IMR-90 (cell line): ENCODE measurements around the gene MSI2. TPM values are rescaled to one million over a fixed set of nuclear protein-coding genes. Genes with fewer than 3 reads are reported as not detected.

ENCODE experiments used
- ATAC-seq: fragments of 200-7000 bp; cut with Tn5 transposase; 2 replicates; pipeline ENCODE4 v1.9.1; 2020; ENCODE audit warnings: low read depth, mild to moderate bottlenecking, moderate library complexity
- BruUV-seq: library from RNA; stranded (reverse); fragments of 400-500 nt; replicated peaks from 2 replicates; lab custom pipeline; 2021; lab: Mats Ljungman, UMichigan
- CTCF ChIA-PET: fragments of 300-600 bp; formaldehyde crosslinking; extraction: SDS; loops from one replicate; lab custom pipeline; 2021; ENCODE audit warnings: antibody characterized with exemption; lab: Yijun Ruan, JAX
- POLR2A ChIA-PET: fragments of 300-600 bp; sonication (Branson Sonifier 250); formaldehyde crosslinking; loops from one replicate; lab custom pipeline; 2022; ENCODE audit warnings: antibody characterized with exemption; ENCODE audit not compliant: unreplicated experiment; lab: Charles Lee
- DNase-seq: peaks from one replicate; pipeline ENCODE4 v3.0.0; 2013
- H2AFZ ChIP-seq: replicated peaks from 2 replicates; pipeline ENCODE3; 2013; ENCODE audit warnings: low read length, mild to moderate bottlenecking; ENCODE audit not compliant: poor library complexity
- H2AK5ac ChIP-seq: 2 replicates; pipeline ENCODE4 v1.6.1; 2013; ENCODE audit warnings: low read depth, low read length, inconsistent platforms
- H2AK9ac ChIP-seq: replicated peaks from 2 replicates; pipeline ENCODE3; 2013; ENCODE audit warnings: mild to moderate bottlenecking, low read depth, low read length, moderate library complexity; ENCODE audit not compliant: poor library complexity
- H2BK120ac ChIP-seq: 2 replicates; pipeline ENCODE4 v1.6.1; 2013; ENCODE audit warnings: low read depth, low read length, inconsistent platforms
- H2BK15ac ChIP-seq: 3 replicates; pipeline ENCODE4 v1.6.1; 2013; ENCODE audit warnings: low read depth, low read length, inconsistent platforms
- H2BK20ac ChIP-seq: 2 replicates; pipeline ENCODE4 v1.6.1; 2013; ENCODE audit warnings: low read depth, mild to moderate bottlenecking, inconsistent platforms, low read length, moderate library complexity
- H2BK5ac ChIP-seq: 2 replicates; pipeline ENCODE4 v1.6.1; 2013; ENCODE audit warnings: mild to moderate bottlenecking, low read depth, low read length, inconsistent platforms; ENCODE audit not compliant: poor library complexity, severe bottlenecking
- H3K14ac ChIP-seq: replicated peaks from 2 replicates; pipeline ENCODE4 v1.6.1; 2013; ENCODE audit warnings: low read depth, low read length, inconsistent platforms
- H3K18ac ChIP-seq: 2 replicates; pipeline ENCODE4 v1.6.1; 2013; ENCODE audit warnings: low read depth, low read length, control low read depth
- H3K23ac ChIP-seq: 2 replicates; pipeline ENCODE4 v1.6.1; 2013; ENCODE audit warnings: low read depth, low read length, inconsistent platforms
- H3K27ac ChIP-seq: 2 replicates; pipeline ENCODE4 v1.5.1; 2013; ENCODE audit warnings: mild to moderate bottlenecking, control low read depth, low read length; ENCODE audit not compliant: insufficient read depth
- H3K27me3 ChIP-seq: 2 replicates; pipeline ENCODE4 v1.6.1; 2013; ENCODE audit warnings: low read length; ENCODE audit not compliant: control insufficient read depth, insufficient read depth
- H3K36me3 ChIP-seq: 2 replicates; pipeline ENCODE4 v1.6.1; 2013; ENCODE audit warnings: low read length, mixed read lengths; ENCODE audit not compliant: control insufficient read depth, insufficient read depth
- H3K4ac ChIP-seq: 2 replicates; pipeline ENCODE4 v1.6.1; 2013; ENCODE audit warnings: low read depth, low read length, inconsistent platforms
- H3K4me1 ChIP-seq: 2 replicates; pipeline ENCODE4 v1.6.1; 2013; ENCODE audit warnings: low read length, mixed read lengths; ENCODE audit not compliant: control insufficient read depth, insufficient read depth
- H3K4me2 ChIP-seq: 2 replicates; pipeline ENCODE4 v1.6.1; 2013; ENCODE audit warnings: low read depth, mild to moderate bottlenecking, control low read depth, low read length, moderate library complexity
- H3K4me3 ChIP-seq: 2 replicates; pipeline ENCODE4 v1.5.1; 2013; ENCODE audit warnings: low read depth, mild to moderate bottlenecking, control low read depth, low read length, moderate library complexity; ENCODE audit not compliant: insufficient read depth
- H3K56ac ChIP-seq: 2 replicates; pipeline ENCODE4 v1.6.1; 2013; ENCODE audit warnings: low read length, inconsistent platforms; ENCODE audit not compliant: insufficient read depth; ENCODE audit errors: extremely low read depth
- H3K79me1 ChIP-seq, 2 experiments: 2 replicates each; pipeline ENCODE4 v1.6.1; 2013; ENCODE audit warnings: low read length in 2 of 2, inconsistent platforms in 1 of 2, low read depth in 1 of 2
- H3K9ac ChIP-seq: 2 replicates; pipeline ENCODE4 v1.6.1; 2013; ENCODE audit warnings: low read depth, low read length, control low read depth
- H3K9me1 ChIP-seq: 2 replicates; pipeline ENCODE4 v1.6.1; 2013; ENCODE audit warnings: low read length, inconsistent platforms; ENCODE audit not compliant: insufficient read depth
- H3K9me3 ChIP-seq: 2 replicates; pipeline ENCODE4 v1.6.1; 2013; ENCODE audit warnings: low read length; ENCODE audit not compliant: control insufficient read depth, insufficient read depth
- H4K20me1 ChIP-seq: 2 replicates; pipeline ENCODE4 v1.6.1; 2013; ENCODE audit warnings: low read length, inconsistent platforms; ENCODE audit not compliant: insufficient read depth
- H4K5ac ChIP-seq: 2 replicates; pipeline ENCODE4 v1.6.1; 2013; ENCODE audit warnings: mild to moderate bottlenecking, low read depth, low read length, control low read depth
- H4K8ac ChIP-seq, 2 experiments: 2 replicates each; pipeline ENCODE4 v1.6.1; 2013; ENCODE audit warnings: low read depth in 2 of 2, low read length in 2 of 2, control low read depth in 1 of 2, inconsistent platforms in 1 of 2
- H4K91ac ChIP-seq: 2 replicates; pipeline ENCODE4 v1.6.1; 2013; ENCODE audit warnings: low read depth, low read length, inconsistent platforms; ENCODE audit not compliant: insufficient read depth
- BHLHE40 ChIP-seq: fragments of 150-350 bp; IDR thresholded peaks from 2 replicates; pipeline ENCODE4 v1.6.1; 2016; ENCODE audit warnings: mild to moderate bottlenecking, low read depth, low read length
- CEBPB ChIP-seq: IDR thresholded peaks from 2 replicates; pipeline ENCODE4 v1.6.1; 2012; ENCODE audit warnings: low read depth, low read length, improper control_type of control experiment
- CHD1 ChIP-seq: IDR thresholded peaks from 2 replicates; pipeline ENCODE4 v1.6.1; 2012; ENCODE audit warnings: low read depth, low read length, improper control_type of control experiment
- CTCF ChIP-seq: conservative IDR thresholded peaks from 2 replicates; pipeline ENCODE4 v1.5.1; 2012; ENCODE audit warnings: mild to moderate bottlenecking, low read depth, low read length, improper control_type of control experiment
- ELK1 ChIP-seq: fragments of 150-350 bp; IDR thresholded peaks from 2 replicates; pipeline ENCODE4 v1.6.1; 2016; ENCODE audit warnings: low read depth, mild to moderate bottlenecking, low read length, moderate library complexity, borderline replicate concordance
- FOS ChIP-seq: fragments of 150-350 bp; IDR thresholded peaks from 2 replicates; pipeline ENCODE4 v1.6.1; 2016; ENCODE audit warnings: low read depth, low read length
- MAFK ChIP-seq: IDR thresholded peaks from 2 replicates; pipeline ENCODE4 v1.6.1; 2012; ENCODE audit warnings: low read depth, low read length, improper control_type of control experiment
- MAZ ChIP-seq: IDR thresholded peaks from 2 replicates; pipeline ENCODE4 v1.6.1; 2012; ENCODE audit warnings: low read depth, mild to moderate bottlenecking, low read length, improper control_type of control experiment, moderate library complexity, borderline replicate concordance
- MXI1 ChIP-seq: IDR thresholded peaks from 2 replicates; pipeline ENCODE4 v1.6.1; 2012; ENCODE audit warnings: low read depth, mild to moderate bottlenecking, low read length, moderate library complexity, borderline replicate concordance
- NFE2L2 ChIP-seq: fragments of 150-350 bp; IDR thresholded peaks from 2 replicates; pipeline ENCODE4 v1.6.1; 2016; ENCODE audit warnings: low read depth, mild to moderate bottlenecking, low read length
- POLR2A ChIP-seq: IDR thresholded peaks from 2 replicates; pipeline ENCODE4 v1.6.1; 2012; ENCODE audit warnings: mild to moderate bottlenecking, low read depth, low read length
- RAD21 ChIP-seq: IDR thresholded peaks from 2 replicates; pipeline ENCODE4 v1.6.1; 2012; ENCODE audit warnings: low read length, improper control_type of control experiment
- RCOR1 ChIP-seq: IDR thresholded peaks from 2 replicates; pipeline ENCODE4 v1.6.1; 2012; ENCODE audit warnings: mild to moderate bottlenecking, low read length, improper control_type of control experiment; ENCODE audit not compliant: insufficient replicate concordance
- RFX5 ChIP-seq: IDR thresholded peaks from 2 replicates; pipeline ENCODE4 v1.8.0; 2012; ENCODE audit warnings: low read depth, mild to moderate bottlenecking, low read length, moderate library complexity
- SMC3 ChIP-seq: fragments of 150-350 bp; IDR thresholded peaks from 2 replicates; pipeline ENCODE4 v1.6.1; 2016; ENCODE audit warnings: low read depth, mild to moderate bottlenecking, antibody characterized with exemption, low read length, moderate library complexity
- WGBS, 2 experiments: methylation state at CpG; one replicate each; pipeline versions ENCODE4 v1.1.5 to v1.1.7; 2013; ENCODE audit warnings: missing lambda C conversion rate in 2 of 2; ENCODE audit not compliant: insufficient read length in 1 of 2; ENCODE audit errors: extremely low coverage in 2 of 2; 5-methylcytosine and 5-hydroxymethylcytosine counted together
- dilution Hi-C: fragments of 300-500 bp; cut with HindIII; formaldehyde crosslinking; loops from one replicate; pipeline ENCODE4 v1.14.3; 2018; ENCODE audit warnings: low sequenced_read_pairs; ENCODE audit not compliant: unreplicated experiment
- in situ Hi-C: fragments of 300-500 bp; cut with MboI; formaldehyde crosslinking; loops from 3 replicates; pipeline ENCODE4 v1.14.3; 2019; ENCODE audit warnings: low sequenced_read_pairs, inconsistent platforms, mixed read lengths
- intact Hi-C: fragments of 100-400 bp; cut with micrococcal nuclease; formaldehyde crosslinking; loops from 2 replicates; pipeline ENCODE4 v1.10.0; 2022
- polyA plus RNA-seq, 3 experiments: library from polyadenylated mRNA; depleted of rRNA; stranded (reverse); fragments of >200 nt; gene quantifications; 2 replicates each; pipeline ENCODE4 v1.2.3, GENCODE V29; 2012; ENCODE audit warnings: low replicate concordance in 1 of 3
- total RNA-seq: library from RNA; depleted of rRNA; stranded (reverse); fragments of >200 nt; gene quantifications from 2 replicates; pipeline ENCODE4 v1.2.3, GENCODE V29; 2012
- TF ChIP-seq, protein P1 (sequence below): fragments of 150-350 bp; IDR thresholded peaks from 2 replicates; pipeline ENCODE4 v1.6.1; 2017; ENCODE audit warnings: mild to moderate bottlenecking, antibody characterized with exemption, low read length, low read depth

The MSI2 gene
- total and polyA plus RNA-seq, 2 of the 4 experiments (the other 2 are of a cell fraction), result 13.0 to 16.0 TPM

DNA sequence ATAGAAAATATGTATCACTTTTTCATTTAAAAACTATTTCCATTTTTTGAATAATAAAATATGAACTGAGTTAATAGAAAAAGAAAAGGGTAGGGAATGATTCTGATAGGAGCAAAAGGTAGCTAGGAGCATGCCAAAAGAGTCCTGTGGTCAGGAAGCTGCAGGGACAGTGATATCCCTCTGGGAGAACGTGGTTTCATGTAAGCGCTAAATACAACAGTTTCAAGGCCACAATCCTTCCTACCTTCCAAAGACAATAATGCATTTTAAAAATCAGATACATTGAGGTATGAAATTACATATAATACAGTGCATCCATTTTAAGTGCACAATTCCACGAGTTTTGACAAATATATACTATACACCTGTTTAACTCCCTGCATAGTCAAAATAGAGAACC lies 432.9 kb downstream of the MSI2 start:
- dilution Hi-C loops (no loop called here), intact Hi-C loops (no loop called here), in situ Hi-C loops (no loop called here)
- no peak for DNase-seq
- Histone ChIP-seq H2BK120ac (no peak overlapping the region), H3K4ac (no peak overlapping the region), H2AK5ac (no peak overlapping the region), H3K4me3 (no peak overlapping the region), H3K27me3 (no peaks in the 10 kb centered on the region), H3K79me1 (no peaks in the 10 kb centered on the region), H2BK15ac (no peak overlapping the region), H2BK20ac (no peak overlapping the region), H2AK9ac (no peak overlapping the region), H3K4me2 (no peak overlapping the region), H3K18ac (no peak overlapping the region), H3K36me3 (no peaks in the 10 kb centered on the region), H4K5ac (no peak overlapping the region), H3K27ac (no peak overlapping the region), H3K9me3 (no peaks in the 10 kb centered on the region), H4K91ac (no peak overlapping the region), H2BK5ac (no peak overlapping the region), H2AFZ (no peak overlapping the region), H4K8ac (no peak overlapping the region), H3K4me1 (no peaks in the 10 kb centered on the region), H3K56ac (no peak overlapping the region), H3K23ac (no peak overlapping the region), H3K9ac (no peak overlapping the region), H3K14ac (no peak overlapping the region), H3K9me1 (no peaks in the 10 kb centered on the region), H4K20me1 (no peaks in the 10 kb centered on the region)
- no CpG with 5 or more reads among the region's 3 CpGs for WGBS, 2 experiments
- BruUV-seq, result no TSS peak
- POLR2A ChIA-PET, result no interaction called here
- CTCF ChIA-PET, result no interaction called here
- no peak for ATAC-seq
- no peak for TF ChIP-seq BHLHE40
- TF ChIP-seq NFE2L2, result no peak
- no peak for TF ChIP-seq RFX5
- no peak for TF ChIP-seq CEBPB
- TF ChIP-seq, protein P1, sequence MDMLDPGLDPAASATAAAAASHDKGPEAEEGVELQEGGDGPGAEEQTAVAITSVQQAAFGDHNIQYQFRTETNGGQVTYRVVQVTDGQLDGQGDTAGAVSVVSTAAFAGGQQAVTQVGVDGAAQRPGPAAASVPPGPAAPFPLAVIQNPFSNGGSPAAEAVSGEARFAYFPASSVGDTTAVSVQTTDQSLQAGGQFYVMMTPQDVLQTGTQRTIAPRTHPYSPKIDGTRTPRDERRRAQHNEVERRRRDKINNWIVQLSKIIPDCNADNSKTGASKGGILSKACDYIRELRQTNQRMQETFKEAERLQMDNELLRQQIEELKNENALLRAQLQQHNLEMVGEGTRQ, result no peak
- no peak for TF ChIP-seq MXI1
- no peak for TF ChIP-seq CTCF
- no peak for TF ChIP-seq FOS
- TF ChIP-seq POLR2A, result no peak
- no peak for TF ChIP-seq ELK1
- TF ChIP-seq RAD21, result no peak
- TF ChIP-seq MAZ, result no peak
- TF ChIP-seq SMC3, result no peak
- TF ChIP-seq MAFK, result no peak
- TF ChIP-seq CHD1, result no peak
- no peak for TF ChIP-seq RCOR1
